SK-N-MC (cell line): ENCODE measurements around the gene FOXD1.

ENCODE experiments used
- DNase-seq: peaks from one replicate; pipeline ENCODE4 v3.0.0-alpha.2; 2011; ENCODE audit warnings: low read depth, low spot score
- H3K27ac ChIP-seq: fragments of 200-600 bp; sonication (generic); 2 replicates; pipeline ENCODE4 v1.5.1; 2016; ENCODE audit warnings: mixed run types
- H3K36me3 ChIP-seq: fragments of 200-600 bp; sonication (generic); 2 replicates; pipeline ENCODE4 v1.6.1; 2017; ENCODE audit warnings: antibody characterized with exemption, low read length, mixed read lengths; ENCODE audit not compliant: insufficient read depth
- H3K4me3 ChIP-seq: fragments of 200-600 bp; sonication (generic); 2 replicates; pipeline ENCODE4 v1.5.1; 2016
- H3K9ac ChIP-seq: fragments of 200-600 bp; sonication (generic); 2 replicates; pipeline ENCODE4 v1.8.0; 2017; ENCODE audit warnings: mixed run types, mixed read lengths; ENCODE audit not compliant: insufficient read length
- H3K9me3 ChIP-seq: fragments of 200-600 bp; sonication (generic); 2 replicates; pipeline ENCODE4 v1.6.1; 2017; ENCODE audit warnings: low read depth, mild to moderate bottlenecking, antibody characterized with exemption, low read length, moderate library complexity, mixed read lengths
- EZH2 ChIP-seq: fragments of 200-600 bp; sonication (generic); IDR thresholded peaks from one replicate; pipeline ENCODE4 v1.6.1; 2017; ENCODE audit warnings: antibody characterized with exemption
- FOXP2 ChIP-seq: optimal IDR thresholded peaks from 2 replicates; pipeline ENCODE3; 2011; ENCODE audit warnings: mild to moderate bottlenecking, moderate library complexity; ENCODE audit not compliant: insufficient read depth; ENCODE audit errors: extremely low read length, control extremely low read depth
- POLR2AphosphoS5 ChIP-seq: IDR thresholded peaks from 2 replicates; pipeline ENCODE4 v1.6.1; 2012; ENCODE audit warnings: mild to moderate bottlenecking, low read depth, low read length, borderline replicate concordance

FOXD1 gene

GRCh38 chr5:73437777-73438644, 10.6 kb downstream of the FOXD1 start:
- no peak for DNase-seq
- H3K9me3 ChIP-seq: no peaks in the 10 kb centered on the region
- TF ChIP-seq POLR2AphosphoS5: no peak
- TF ChIP-seq FOXP2: no peak
- TF ChIP-seq EZH2: no peak
- no peak overlapping the region for H3K9ac ChIP-seq
- H3K4me3 ChIP-seq: no peak overlapping the region
- H3K27ac ChIP-seq: no peak overlapping the region
- H3K36me3 ChIP-seq: no peaks in the 10 kb centered on the region

DNA sequence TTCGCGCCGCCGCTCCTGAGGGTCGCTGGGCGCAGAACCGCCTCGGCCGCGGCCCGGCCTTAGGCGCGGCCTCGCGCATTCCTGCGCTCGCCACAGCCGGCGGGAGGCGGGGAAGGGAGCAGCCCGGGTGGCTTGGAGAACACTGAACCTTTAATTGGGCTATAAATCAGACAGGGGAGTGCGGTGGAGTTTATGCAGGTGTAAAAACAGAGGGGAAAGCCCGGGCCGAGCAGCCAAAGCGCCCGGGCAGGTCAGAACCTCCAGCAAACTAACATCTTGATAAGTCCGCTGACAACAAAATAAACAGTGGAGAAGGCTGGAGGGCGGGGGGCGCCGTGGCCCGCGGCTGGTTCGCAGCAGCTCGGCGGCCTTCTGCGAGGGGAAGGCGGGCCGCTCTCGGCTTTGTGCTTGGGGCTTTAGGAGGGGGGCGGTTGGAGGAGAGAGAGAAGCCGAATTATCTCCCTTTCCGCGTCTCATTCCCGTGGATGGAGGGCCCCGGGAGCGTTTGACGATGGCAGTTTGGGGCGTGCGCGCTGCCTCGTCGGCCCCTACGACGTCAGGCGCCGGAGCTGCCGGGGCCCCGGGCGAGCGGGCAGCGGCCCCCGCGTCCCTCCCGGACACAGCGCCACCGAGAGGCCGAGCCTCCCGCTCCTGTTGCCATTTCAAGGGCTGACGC, 11.3 kb downstream of the FOXD1 start:
- H3K9ac ChIP-seq: no peak overlapping the region
- H3K36me3 ChIP-seq: no peaks in the 10 kb centered on the region
- no peaks in the 10 kb centered on the region for H3K9me3 ChIP-seq
- no peak for TF ChIP-seq FOXP2
- no peak for TF ChIP-seq EZH2
- no peak for TF ChIP-seq POLR2AphosphoS5
- no peak for DNase-seq
- no peak overlapping the region for H3K27ac ChIP-seq
- no peak overlapping the region for H3K4me3 ChIP-seq

DNA sequence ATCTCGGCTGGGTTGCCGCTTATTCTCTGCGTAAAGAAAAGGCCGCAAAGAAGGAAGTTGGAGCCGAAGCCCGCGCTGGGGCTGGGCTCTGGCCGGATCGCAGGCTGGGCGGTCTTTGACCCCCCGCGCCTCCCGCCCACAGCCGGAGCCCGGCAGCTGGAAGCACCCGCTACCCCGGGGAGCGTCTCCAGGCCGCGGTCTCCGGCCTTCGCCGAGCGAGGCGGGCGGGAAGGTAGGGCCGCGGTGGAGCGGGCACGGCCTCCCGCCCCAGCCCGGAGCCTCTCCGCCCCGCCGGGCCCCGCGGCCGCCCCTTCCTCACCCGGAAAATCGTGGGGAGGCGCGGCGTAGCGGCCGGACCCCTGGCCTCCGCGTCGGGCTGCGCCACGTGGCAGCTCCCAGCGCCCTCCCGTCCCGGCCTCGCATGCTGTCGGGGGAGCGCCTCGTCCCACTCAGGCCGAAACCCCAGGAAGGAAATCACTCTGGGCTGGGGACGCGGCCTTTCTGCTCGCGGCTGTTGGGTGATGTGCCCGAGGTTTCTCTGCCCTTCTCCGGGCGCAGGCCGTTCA, 12.0 kb downstream of the FOXD1 start:
- Histone ChIP-seq H3K4me3 (no peak overlapping the region), H3K36me3 (no peaks in the 10 kb centered on the region), H3K9ac (no peak overlapping the region), H3K9me3 (no peaks in the 10 kb centered on the region), H3K27ac (no peak overlapping the region)
- DNase-seq: no peak
- TF ChIP-seq FOXP2: no peak
- no peak for TF ChIP-seq EZH2
- TF ChIP-seq POLR2AphosphoS5: no peak

DNA sequence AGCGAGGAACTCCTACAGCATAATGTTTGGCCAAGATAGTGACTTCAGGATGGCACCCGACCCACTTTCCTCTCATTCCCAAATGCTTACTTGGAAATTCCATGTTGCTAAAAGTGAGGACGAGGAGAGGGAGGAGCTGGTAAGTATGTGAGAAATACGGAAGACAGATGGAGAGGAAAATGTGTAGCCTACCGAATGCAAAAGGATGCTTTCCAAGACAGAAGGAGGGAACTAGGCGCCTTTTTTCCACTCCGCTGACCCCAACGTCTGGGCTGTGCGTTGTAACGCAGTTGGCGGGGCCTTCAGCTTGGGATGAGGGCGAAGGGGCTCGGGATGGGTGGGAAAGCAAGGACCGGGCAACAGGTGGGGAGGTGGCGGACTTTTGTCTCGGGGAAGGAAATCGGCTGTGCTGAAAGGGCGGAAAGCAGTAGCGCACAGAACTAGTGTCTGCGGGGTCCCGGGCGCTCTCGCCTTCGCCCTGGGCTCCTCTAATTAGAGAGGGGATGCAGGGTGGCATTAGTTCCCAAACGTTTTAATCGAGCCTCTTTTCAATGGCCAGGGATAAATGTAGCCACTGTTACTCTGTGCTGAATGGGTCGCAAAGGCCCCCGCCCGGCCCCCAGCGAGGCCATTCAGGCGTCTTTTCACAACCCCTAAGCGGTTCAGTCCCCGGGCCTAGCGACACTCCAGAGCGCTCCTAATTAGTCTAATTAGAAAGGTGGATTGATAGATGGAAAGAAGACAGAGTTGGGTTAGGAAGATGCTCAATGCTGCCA, 12.6 kb downstream of the FOXD1 start:
- no peak overlapping the region for H3K27ac ChIP-seq
- TF ChIP-seq POLR2AphosphoS5 (no peak), FOXP2 (no peak)
- no peaks in the 10 kb centered on the region for H3K36me3 ChIP-seq
- H3K4me3 ChIP-seq: no peak overlapping the region
- H3K9me3 ChIP-seq: no peaks in the 10 kb centered on the region
- no peak overlapping the region for H3K9ac ChIP-seq
- DNase-seq: no peak

DNA sequence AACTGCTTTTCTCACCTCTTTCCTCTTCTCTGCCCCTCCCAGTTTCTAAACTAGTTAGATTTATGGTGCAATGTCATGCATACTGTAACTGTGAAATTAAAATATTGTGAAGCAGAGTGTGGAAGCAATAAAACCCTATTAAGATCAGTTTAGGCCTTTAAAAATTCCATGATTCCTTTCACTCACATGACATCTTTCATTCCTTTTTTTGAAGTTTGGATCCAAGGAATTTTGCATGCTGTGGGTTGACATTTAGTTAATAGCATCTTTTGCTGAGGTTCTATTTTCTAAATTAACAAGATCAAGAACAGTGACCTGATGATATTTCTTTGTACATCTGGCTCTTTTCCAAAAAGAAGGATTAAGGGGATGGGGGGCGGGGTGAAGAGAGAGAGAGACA, 13.7 kb downstream of the FOXD1 start:
- Histone ChIP-seq H3K4me3 (no peak overlapping the region), H3K36me3 (no peaks in the 10 kb centered on the region), H3K27ac (no peak overlapping the region), H3K9ac (no peak overlapping the region), H3K9me3 (no peaks in the 10 kb centered on the region)
- no peak for DNase-seq
- TF ChIP-seq EZH2 (no peak), POLR2AphosphoS5 (no peak), FOXP2 (no peak)

- no peak overlapping the region for H3K27ac ChIP-seq
- no peaks in the 10 kb centered on the region for H3K9me3 ChIP-seq
- no peak for TF ChIP-seq EZH2
- TF ChIP-seq POLR2AphosphoS5: no peak
- TF ChIP-seq FOXP2: no peak
- no peaks in the 10 kb centered on the region for H3K36me3 ChIP-seq
- DNase-seq: no peak
- no peak overlapping the region for H3K9ac ChIP-seq
- no peak overlapping the region for H3K4me3 ChIP-seq
Observed at GRCh38 chr5:73434461-73434860, 14.1 kb downstream of the FOXD1 start.

DNA sequence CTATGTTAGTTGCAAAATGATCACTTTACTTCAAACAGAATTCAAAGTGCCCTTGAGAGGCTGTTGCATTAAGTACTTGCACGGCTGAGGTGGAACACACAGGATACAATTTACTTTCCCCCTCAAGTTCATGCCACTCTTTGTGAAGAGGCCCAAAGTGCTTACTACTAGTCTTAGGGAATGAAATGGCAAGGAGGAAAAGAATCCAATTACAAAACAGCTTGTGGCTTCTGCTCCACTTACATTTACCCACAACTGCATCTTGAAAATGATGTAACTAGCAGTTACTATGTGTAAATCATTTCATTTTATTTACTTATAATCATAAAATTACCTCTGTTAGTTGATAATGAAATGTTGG, 14.6 kb downstream of the FOXD1 start:
- TF ChIP-seq FOXP2 (no peak), POLR2AphosphoS5 (no peak)
- Histone ChIP-seq H3K9me3 (no peaks in the 10 kb centered on the region), H3K36me3 (no peaks in the 10 kb centered on the region), H3K4me3 (no peak overlapping the region; the same call in 1 of the 2 replicates), H3K27ac (no peak overlapping the region), H3K9ac (no peak overlapping the region)
- DNase-seq: no peak

- Histone ChIP-seq H3K9ac (no peak overlapping the region), H3K27ac (no peak overlapping the region), H3K36me3 (no peaks in the 10 kb centered on the region), H3K4me3 (no peak overlapping the region; the same call in 1 of the 2 replicates), H3K9me3 (no peaks in the 10 kb centered on the region)
- TF ChIP-seq EZH2 (no peak), FOXP2 (no peak), POLR2AphosphoS5 (no peak)
- DNase-seq: no peak
Observed at GRCh38 chr5:73433272-73433981, 15.2 kb downstream of the FOXD1 start.
